IMR-90 (cell line): ENCODE data around the gene PHIP. TPM values are rescaled to one million over a fixed set of nuclear protein-coding genes. Genes with fewer than 3 reads are reported as not detected.

Source experiments
- ATAC-seq: fragments of 200-7000 bp; cut with Tn5 transposase; 2 replicates; pipeline ENCODE4 v1.9.1; 2020; ENCODE audit warnings: low read depth, mild to moderate bottlenecking, moderate library complexity
- BruUV-seq: library from RNA; stranded (reverse); fragments of 400-500 nt; replicated peaks from 2 replicates; lab custom pipeline; 2021; lab: Mats Ljungman, UMichigan
- CTCF ChIA-PET: fragments of 300-600 bp; formaldehyde crosslinking; extraction: SDS; loops from one replicate; lab custom pipeline; 2021; ENCODE audit warnings: antibody characterized with exemption; lab: Yijun Ruan, JAX
- POLR2A ChIA-PET: fragments of 300-600 bp; sonication (Branson Sonifier 250); formaldehyde crosslinking; loops from one replicate; lab custom pipeline; 2022; ENCODE audit warnings: antibody characterized with exemption; ENCODE audit not compliant: unreplicated experiment; lab: Charles Lee
- DNase-seq: peaks from one replicate; pipeline ENCODE4 v3.0.0; 2013
- H2AFZ ChIP-seq: replicated peaks from 2 replicates; pipeline ENCODE3; 2013; ENCODE audit warnings: low read length, mild to moderate bottlenecking; ENCODE audit not compliant: poor library complexity
- H2AK5ac ChIP-seq: 2 replicates; pipeline ENCODE4 v1.6.1; 2013; ENCODE audit warnings: low read depth, low read length, inconsistent platforms
- H2AK9ac ChIP-seq: replicated peaks from 2 replicates; pipeline ENCODE3; 2013; ENCODE audit warnings: mild to moderate bottlenecking, low read depth, low read length, moderate library complexity; ENCODE audit not compliant: poor library complexity
- H2BK120ac ChIP-seq: 2 replicates; pipeline ENCODE4 v1.6.1; 2013; ENCODE audit warnings: low read depth, low read length, inconsistent platforms
- H2BK15ac ChIP-seq: 3 replicates; pipeline ENCODE4 v1.6.1; 2013; ENCODE audit warnings: low read depth, low read length, inconsistent platforms
- H2BK20ac ChIP-seq: 2 replicates; pipeline ENCODE4 v1.6.1; 2013; ENCODE audit warnings: low read depth, mild to moderate bottlenecking, inconsistent platforms, low read length, moderate library complexity
- H2BK5ac ChIP-seq: 2 replicates; pipeline ENCODE4 v1.6.1; 2013; ENCODE audit warnings: mild to moderate bottlenecking, low read depth, low read length, inconsistent platforms; ENCODE audit not compliant: poor library complexity, severe bottlenecking
- H3K14ac ChIP-seq: replicated peaks from 2 replicates; pipeline ENCODE4 v1.6.1; 2013; ENCODE audit warnings: low read depth, low read length, inconsistent platforms
- H3K18ac ChIP-seq: 2 replicates; pipeline ENCODE4 v1.6.1; 2013; ENCODE audit warnings: low read depth, low read length, control low read depth
- H3K23ac ChIP-seq: 2 replicates; pipeline ENCODE4 v1.6.1; 2013; ENCODE audit warnings: low read depth, low read length, inconsistent platforms
- H3K27ac ChIP-seq: 2 replicates; pipeline ENCODE4 v1.5.1; 2013; ENCODE audit warnings: mild to moderate bottlenecking, control low read depth, low read length; ENCODE audit not compliant: insufficient read depth
- H3K27me3 ChIP-seq: 2 replicates; pipeline ENCODE4 v1.6.1; 2013; ENCODE audit warnings: low read length; ENCODE audit not compliant: control insufficient read depth, insufficient read depth
- H3K36me3 ChIP-seq: 2 replicates; pipeline ENCODE4 v1.6.1; 2013; ENCODE audit warnings: low read length, mixed read lengths; ENCODE audit not compliant: control insufficient read depth, insufficient read depth
- H3K4ac ChIP-seq: 2 replicates; pipeline ENCODE4 v1.6.1; 2013; ENCODE audit warnings: low read depth, low read length, inconsistent platforms
- H3K4me1 ChIP-seq: 2 replicates; pipeline ENCODE4 v1.6.1; 2013; ENCODE audit warnings: low read length, mixed read lengths; ENCODE audit not compliant: control insufficient read depth, insufficient read depth
- H3K4me2 ChIP-seq: 2 replicates; pipeline ENCODE4 v1.6.1; 2013; ENCODE audit warnings: low read depth, mild to moderate bottlenecking, control low read depth, low read length, moderate library complexity
- H3K4me3 ChIP-seq: 2 replicates; pipeline ENCODE4 v1.5.1; 2013; ENCODE audit warnings: low read depth, mild to moderate bottlenecking, control low read depth, low read length, moderate library complexity; ENCODE audit not compliant: insufficient read depth
- H3K56ac ChIP-seq: 2 replicates; pipeline ENCODE4 v1.6.1; 2013; ENCODE audit warnings: low read length, inconsistent platforms; ENCODE audit not compliant: insufficient read depth; ENCODE audit errors: extremely low read depth
- H3K79me1 ChIP-seq, 2 experiments: 2 replicates each; pipeline ENCODE4 v1.6.1; 2013; ENCODE audit warnings: low read length in 2 of 2, inconsistent platforms in 1 of 2, low read depth in 1 of 2
- H3K9ac ChIP-seq: 2 replicates; pipeline ENCODE4 v1.6.1; 2013; ENCODE audit warnings: low read depth, low read length, control low read depth
- H3K9me1 ChIP-seq: 2 replicates; pipeline ENCODE4 v1.6.1; 2013; ENCODE audit warnings: low read length, inconsistent platforms; ENCODE audit not compliant: insufficient read depth
- H3K9me3 ChIP-seq: 2 replicates; pipeline ENCODE4 v1.6.1; 2013; ENCODE audit warnings: low read length; ENCODE audit not compliant: control insufficient read depth, insufficient read depth
- H4K20me1 ChIP-seq: 2 replicates; pipeline ENCODE4 v1.6.1; 2013; ENCODE audit warnings: low read length, inconsistent platforms; ENCODE audit not compliant: insufficient read depth
- H4K5ac ChIP-seq: 2 replicates; pipeline ENCODE4 v1.6.1; 2013; ENCODE audit warnings: mild to moderate bottlenecking, low read depth, low read length, control low read depth
- H4K8ac ChIP-seq, 2 experiments: 2 replicates each; pipeline ENCODE4 v1.6.1; 2013; ENCODE audit warnings: low read depth in 2 of 2, low read length in 2 of 2, control low read depth in 1 of 2, inconsistent platforms in 1 of 2
- H4K91ac ChIP-seq: 2 replicates; pipeline ENCODE4 v1.6.1; 2013; ENCODE audit warnings: low read depth, low read length, inconsistent platforms; ENCODE audit not compliant: insufficient read depth
- CHD1 ChIP-seq: IDR thresholded peaks from 2 replicates; pipeline ENCODE4 v1.6.1; 2012; ENCODE audit warnings: low read depth, low read length, improper control_type of control experiment
- MAFK ChIP-seq: IDR thresholded peaks from 2 replicates; pipeline ENCODE4 v1.6.1; 2012; ENCODE audit warnings: low read depth, low read length, improper control_type of control experiment
- POLR2A ChIP-seq: IDR thresholded peaks from 2 replicates; pipeline ENCODE4 v1.6.1; 2012; ENCODE audit warnings: mild to moderate bottlenecking, low read depth, low read length
- WGBS, 2 experiments: methylation state at CpG; one replicate each; pipeline versions ENCODE4 v1.1.5 to v1.1.7; 2013; ENCODE audit warnings: missing lambda C conversion rate in 2 of 2; ENCODE audit not compliant: insufficient read length in 1 of 2; ENCODE audit errors: extremely low coverage in 2 of 2; 5-methylcytosine and 5-hydroxymethylcytosine counted together
- dilution Hi-C: fragments of 300-500 bp; cut with HindIII; formaldehyde crosslinking; loops from one replicate; pipeline ENCODE4 v1.14.3; 2018; ENCODE audit warnings: low sequenced_read_pairs; ENCODE audit not compliant: unreplicated experiment
- in situ Hi-C: fragments of 300-500 bp; cut with MboI; formaldehyde crosslinking; loops from 3 replicates; pipeline ENCODE4 v1.14.3; 2019; ENCODE audit warnings: low sequenced_read_pairs, inconsistent platforms, mixed read lengths
- intact Hi-C: fragments of 100-400 bp; cut with micrococcal nuclease; formaldehyde crosslinking; loops from 2 replicates; pipeline ENCODE4 v1.10.0; 2022
- polyA plus RNA-seq, 3 experiments: library from polyadenylated mRNA; depleted of rRNA; stranded (reverse); fragments of >200 nt; gene quantifications; 2 replicates each; pipeline ENCODE4 v1.2.3, GENCODE V29; 2012; ENCODE audit warnings: low replicate concordance in 1 of 3
- total RNA-seq: library from RNA; depleted of rRNA; stranded (reverse); fragments of >200 nt; gene quantifications from 2 replicates; pipeline ENCODE4 v1.2.3, GENCODE V29; 2012
- TF ChIP-seq, protein P1 (sequence below): conservative IDR thresholded peaks from 2 replicates; pipeline ENCODE4 v1.5.1; 2012; ENCODE audit warnings: mild to moderate bottlenecking, low read depth, low read length, improper control_type of control experiment

Gene PHIP
- total and polyA plus RNA-seq, 2 of the 4 experiments (the other 2 are of a cell fraction): 3.4 to 20.4 TPM

GRCh38 chr6:79005497-79005896, 72.6 kb downstream of the PHIP start:
- Histone ChIP-seq H2BK20ac (no peak overlapping the region), H4K8ac (no peak overlapping the region), H2BK5ac (no peak overlapping the region), H3K27me3 (no peaks in the 10 kb centered on the region), H2BK120ac (no peak overlapping the region), H2AFZ (no peak overlapping the region), H3K18ac (no peak overlapping the region), H2BK15ac (no peak overlapping the region), H3K9ac (no peak overlapping the region), H3K9me3 (no peaks in the 10 kb centered on the region), H4K91ac (no peak overlapping the region), H3K4me2 (no peak overlapping the region), H2AK9ac (no peak overlapping the region), H3K56ac (no peak overlapping the region), H4K20me1 (no peaks in the 10 kb centered on the region), H3K14ac (no peak overlapping the region), H4K5ac (no peak overlapping the region), H3K4me1 (no peaks in the 10 kb centered on the region), H2AK5ac (no peak overlapping the region), H3K27ac (no peak overlapping the region), H3K36me3 (peaks cover 5% of the 10 kb centered on the region; the same call in 1 of the 2 replicates), H3K9me1 (no peaks in the 10 kb centered on the region), H3K79me1 (peaks cover 0 to 4% of the 10 kb centered on the region in 2 experiments; a peak in 1 of 4 replicates), H3K4ac (no peak overlapping the region), H3K23ac (no peak overlapping the region), H3K4me3 (no peak overlapping the region)
- in situ Hi-C loops (no loop called here), dilution Hi-C loops (no loop called here), intact Hi-C loops (loop anchor here (5.0 to 10.0 kb wide), 2 partner anchors 48 to 459 kb away; no protein-coding TSS in a partner anchor)
- TF ChIP-seq MAFK (no peak), POLR2A (no peak), CHD1 (no peak)
- TF ChIP-seq, protein P1, sequence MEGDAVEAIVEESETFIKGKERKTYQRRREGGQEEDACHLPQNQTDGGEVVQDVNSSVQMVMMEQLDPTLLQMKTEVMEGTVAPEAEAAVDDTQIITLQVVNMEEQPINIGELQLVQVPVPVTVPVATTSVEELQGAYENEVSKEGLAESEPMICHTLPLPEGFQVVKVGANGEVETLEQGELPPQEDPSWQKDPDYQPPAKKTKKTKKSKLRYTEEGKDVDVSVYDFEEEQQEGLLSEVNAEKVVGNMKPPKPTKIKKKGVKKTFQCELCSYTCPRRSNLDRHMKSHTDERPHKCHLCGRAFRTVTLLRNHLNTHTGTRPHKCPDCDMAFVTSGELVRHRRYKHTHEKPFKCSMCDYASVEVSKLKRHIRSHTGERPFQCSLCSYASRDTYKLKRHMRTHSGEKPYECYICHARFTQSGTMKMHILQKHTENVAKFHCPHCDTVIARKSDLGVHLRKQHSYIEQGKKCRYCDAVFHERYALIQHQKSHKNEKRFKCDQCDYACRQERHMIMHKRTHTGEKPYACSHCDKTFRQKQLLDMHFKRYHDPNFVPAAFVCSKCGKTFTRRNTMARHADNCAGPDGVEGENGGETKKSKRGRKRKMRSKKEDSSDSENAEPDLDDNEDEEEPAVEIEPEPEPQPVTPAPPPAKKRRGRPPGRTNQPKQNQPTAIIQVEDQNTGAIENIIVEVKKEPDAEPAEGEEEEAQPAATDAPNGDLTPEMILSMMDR: no peak
- DNase-seq (no peak), ATAC-seq (no peak; the same call in 1 of the 2 replicates)
- BruUV-seq: no TSS peak
- WGBS, 2 experiments: no CpG with 5 or more reads among the region's 1 CpG
- ChIA-PET CTCF (interaction anchor here (1.0 kb wide), 1 partner anchor 11 kb away, joined by 5 read pairs; no protein-coding TSS in a partner anchor), POLR2A (no interaction called here)
